Stimulated activated CD4-positive, alpha-beta T cell treated with anti-CD3 and anti-CD28 coated beads, Interleukin-4, amount 100 ng/mL, for 1 hour (primary cell): ENCODE results near the gene LIMS4.
"Not testable (repeated sequence)": the region's sequence is repeated elsewhere in the genome, so short reads cannot be mapped to it uniquely, and the experiment has no call there.

Experiments
- DNase-seq: peaks from one replicate; pipeline ENCODE4 v3.0.0-alpha.2; 2020

The LIMS4 gene

GRCh38 chr2:110472171-110473058 lies at the start of gene LIMS4:
TSS of gene LIMS4 (minus strand) at chr2:110472816. CDS start at chr2:110472778, 38 bp downstream.
- not testable (repeated sequence) for DNase-seq

- DNase-seq: not testable (repeated sequence)
These were observed 27.2 kb upstream of the LIMS4 start for GRCh38 chr2:110499755-110500377.

- not testable (repeated sequence) for DNase-seq
These were observed 23.4 kb upstream of the LIMS4 start for GRCh38 chr2:110496027-110496426.

GRCh38 chr2:110494488-110494887 lies 21.9 kb upstream of the LIMS4 start:
- DNase-seq: not testable (repeated sequence)

- DNase-seq: not testable (repeated sequence)
These were observed 16.4 kb upstream of the LIMS4 start for GRCh38 chr2:110488991-110489390.

GRCh38 chr2:110482697-110483096 lies 10.1 kb upstream of the LIMS4 start:
- not testable (repeated sequence) for DNase-seq

GRCh38 chr2:110481200-110481599 lies 8.6 kb upstream of the LIMS4 start:
- DNase-seq: not testable (repeated sequence)

- not testable (repeated sequence) for DNase-seq
These were observed 7.5 kb upstream of the LIMS4 start for GRCh38 chr2:110480084-110480483.

GRCh38 chr2:110477370-110477769 lies 4.8 kb upstream of the LIMS4 start:
- not testable (repeated sequence) for DNase-seq

GRCh38 chr2:110476952-110477351 lies 4.3 kb upstream of the LIMS4 start:
- DNase-seq: not testable (repeated sequence)

GRCh38 chr2:110475627-110476359 lies 3.2 kb upstream of the LIMS4 start:
- DNase-seq: not testable (repeated sequence)

- DNase-seq: not testable (repeated sequence)
These were observed 2.3 kb upstream of the LIMS4 start for GRCh38 chr2:110474898-110475297.

GRCh38 chr2:110473059-110473358 lies 393 bp upstream of the LIMS4 start:
- not testable (repeated sequence) for DNase-seq

- DNase-seq: not testable (repeated sequence)
These were observed 3.7 kb downstream of the LIMS4 start for GRCh38 chr2:110468921-110469320.

- DNase-seq: not testable (repeated sequence)
These were observed 7.3 kb downstream of the LIMS4 start for GRCh38 chr2:110465312-110465711.

GRCh38 chr2:110462458-110462857 lies 10.2 kb downstream of the LIMS4 start:
- DNase-seq: not testable (repeated sequence)

- DNase-seq: not testable (repeated sequence)
These were observed 12.3 kb downstream of the LIMS4 start for GRCh38 chr2:110460318-110460717.

GRCh38 chr2:110457214-110457590 lies 15.4 kb downstream of the LIMS4 start:
- not testable (repeated sequence) for DNase-seq

- not testable (repeated sequence) for DNase-seq
These were observed 16.1 kb downstream of the LIMS4 start for GRCh38 chr2:110456291-110457213.

GRCh38 chr2:110455080-110455670 lies 17.4 kb downstream of the LIMS4 start:
- not testable (repeated sequence) for DNase-seq

- not testable (repeated sequence) for DNase-seq
These were observed 21.7 kb downstream of the LIMS4 start for GRCh38 chr2:110450951-110451350.
